Nephron (organoid): ENCODE measurements around the gene CNTNAP2.
A peak's percentile ranks its signal among the peaks of the same experiment; 100 is the strongest.

Experiments used
- H3K27ac Mint-ChIP-seq, 3 experiments: 2 replicates each; pipeline ENCODE4 v1.8.0; 2020; ENCODE audit warnings: mixed read lengths in 3 of 3, mild to moderate bottlenecking in 2 of 3, moderate library complexity in 1 of 3
- H3K27me3 Mint-ChIP-seq: 2 replicates; pipeline ENCODE4 v1.8.0; 2021; ENCODE audit warnings: low read depth, mild to moderate bottlenecking, moderate library complexity, mixed read lengths
- H3K36me3 Mint-ChIP-seq: 2 replicates; pipeline ENCODE4 v1.8.0; 2020; ENCODE audit warnings: low read depth, mixed read lengths
- H3K4me1 Mint-ChIP-seq: 2 replicates; pipeline ENCODE4 v1.8.0; 2020; ENCODE audit warnings: mixed read lengths
- H3K4me3 Mint-ChIP-seq, 3 experiments: 2 replicates each; pipeline ENCODE4 v1.8.0; 2020; ENCODE audit warnings: mild to moderate bottlenecking in 3 of 3, mixed read lengths in 3 of 3, moderate library complexity in 2 of 3
- H3K9me3 Mint-ChIP-seq: 2 replicates; pipeline ENCODE4 v1.8.0; 2020; ENCODE audit warnings: mixed read lengths
- TF ChIP-seq, protein P1 (sequence below), 3 experiments: fragments of 200-600 bp; sonication (generic); IDR thresholded peaks; one replicate each; pipeline ENCODE4 v1.5.0; 2021; ENCODE audit warnings: antibody characterized with exemption in 3 of 3; ENCODE audit not compliant: unreplicated experiment in 3 of 3

The CNTNAP2 gene

GRCh38 chr7:148115308-148115707 is 1998.7 kb downstream of the CNTNAP2 start:
- Mint-ChIP-seq H3K27me3 (peaks cover 5% of the 10 kb centered on the region), H3K9me3 (peaks cover 4% of the 10 kb centered on the region), H3K4me1 (peaks cover 16% of the 10 kb centered on the region), H3K4me3 (no peak overlapping the region), H3K36me3 (no peaks in the 10 kb centered on the region), H3K27ac (peak overlapping the region in 2 of 3 experiments; percentile 14 to 58)
- TF ChIP-seq, protein P1, sequence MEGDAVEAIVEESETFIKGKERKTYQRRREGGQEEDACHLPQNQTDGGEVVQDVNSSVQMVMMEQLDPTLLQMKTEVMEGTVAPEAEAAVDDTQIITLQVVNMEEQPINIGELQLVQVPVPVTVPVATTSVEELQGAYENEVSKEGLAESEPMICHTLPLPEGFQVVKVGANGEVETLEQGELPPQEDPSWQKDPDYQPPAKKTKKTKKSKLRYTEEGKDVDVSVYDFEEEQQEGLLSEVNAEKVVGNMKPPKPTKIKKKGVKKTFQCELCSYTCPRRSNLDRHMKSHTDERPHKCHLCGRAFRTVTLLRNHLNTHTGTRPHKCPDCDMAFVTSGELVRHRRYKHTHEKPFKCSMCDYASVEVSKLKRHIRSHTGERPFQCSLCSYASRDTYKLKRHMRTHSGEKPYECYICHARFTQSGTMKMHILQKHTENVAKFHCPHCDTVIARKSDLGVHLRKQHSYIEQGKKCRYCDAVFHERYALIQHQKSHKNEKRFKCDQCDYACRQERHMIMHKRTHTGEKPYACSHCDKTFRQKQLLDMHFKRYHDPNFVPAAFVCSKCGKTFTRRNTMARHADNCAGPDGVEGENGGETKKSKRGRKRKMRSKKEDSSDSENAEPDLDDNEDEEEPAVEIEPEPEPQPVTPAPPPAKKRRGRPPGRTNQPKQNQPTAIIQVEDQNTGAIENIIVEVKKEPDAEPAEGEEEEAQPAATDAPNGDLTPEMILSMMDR (IDR thresholded peaks at IDR 0.05; ENCODE audit: unreplicated experiment in 3 of 3) = no peak

DNA sequence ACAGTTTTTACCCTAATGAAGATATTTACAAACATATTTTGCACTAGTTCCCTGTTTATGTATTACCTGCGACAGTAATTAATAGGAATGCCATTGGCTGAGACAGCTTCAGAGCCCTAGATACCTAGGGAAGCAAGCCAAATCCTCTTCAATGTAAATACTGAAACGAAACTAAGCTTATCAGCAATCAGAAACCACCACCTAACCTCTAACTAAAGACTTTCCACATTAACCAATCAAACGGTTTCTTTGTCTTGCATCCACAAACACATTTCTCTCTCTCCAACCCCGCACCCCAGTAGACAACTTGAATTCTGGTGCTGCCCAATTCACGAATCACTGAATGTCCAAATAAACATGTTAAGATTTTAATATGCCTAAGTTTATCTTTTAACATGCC is 1999.6 kb downstream of the CNTNAP2 start:
- Mint-ChIP-seq H3K27me3 (peaks cover 5% of the 10 kb centered on the region), H3K4me3 (no peak overlapping the region), H3K36me3 (no peaks in the 10 kb centered on the region), H3K27ac (no peak overlapping the region), H3K9me3 (peaks cover 4% of the 10 kb centered on the region), H3K4me1 (peaks cover 16% of the 10 kb centered on the region)
- TF ChIP-seq, protein P1 (IDR thresholded peaks at IDR 0.05; ENCODE audit: unreplicated experiment in 3 of 3) = no peak

DNA sequence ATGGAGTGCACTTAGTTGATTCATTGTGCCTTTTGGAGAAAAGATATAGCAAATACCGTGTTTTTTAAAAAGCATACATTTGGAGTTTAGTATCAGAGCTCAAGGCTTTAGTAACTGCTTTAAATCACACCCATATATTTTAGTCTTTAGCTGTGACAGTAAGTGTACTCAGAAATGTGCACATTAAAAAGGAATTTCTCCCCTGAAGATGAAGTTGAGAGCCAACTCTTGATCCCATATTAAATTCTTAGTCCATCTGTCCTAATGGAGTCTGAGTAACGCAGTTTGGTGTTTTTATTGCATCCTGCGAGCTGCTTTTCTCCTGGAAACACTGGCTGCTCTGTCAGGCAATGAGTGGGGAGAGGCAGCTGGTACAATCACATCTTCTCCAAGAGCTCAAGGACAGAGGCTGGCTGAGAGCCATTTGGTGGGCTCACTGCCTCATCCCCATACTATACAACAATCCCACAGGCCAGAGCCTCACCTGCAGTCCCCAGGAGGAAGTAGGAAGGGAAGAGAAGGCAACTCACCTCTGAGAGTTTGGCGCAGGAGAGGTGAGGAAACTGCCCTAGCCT is 2000.3 kb downstream of the CNTNAP2 start:
- Mint-ChIP-seq H3K4me3 (no peak overlapping the region), H3K36me3 (no peaks in the 10 kb centered on the region), H3K27me3 (peaks cover 5% of the 10 kb centered on the region), H3K9me3 (peaks cover under 1% of the 10 kb centered on the region), H3K27ac (peak overlapping the region; percentile 14 to 30 (median 15)), H3K4me1 (peaks cover 16% of the 10 kb centered on the region)
- TF ChIP-seq, protein P1 (IDR thresholded peaks at IDR 0.05; ENCODE audit: unreplicated experiment in 3 of 3) = no peak

DNA sequence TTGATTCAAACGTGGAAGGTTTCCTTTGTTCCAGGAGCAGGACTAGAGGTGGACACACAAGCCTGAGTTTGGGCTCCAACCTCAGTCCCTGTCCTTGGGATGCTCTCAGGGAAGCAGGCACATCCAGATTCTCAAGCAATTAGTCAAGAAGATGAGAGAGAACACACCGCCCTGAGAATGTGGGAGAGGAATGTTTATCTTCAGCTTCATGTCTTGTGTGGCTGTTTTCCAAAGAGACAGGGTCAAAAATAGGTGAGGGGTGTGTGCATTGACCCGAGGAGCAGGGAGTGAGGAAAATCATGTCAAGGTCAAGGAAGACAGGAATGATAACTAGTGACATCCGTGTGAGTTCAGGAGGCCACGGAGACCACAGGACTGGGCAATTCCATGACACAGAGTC is 2001.8 kb downstream of the CNTNAP2 start:
- Mint-ChIP-seq H3K27ac (peak overlapping the region in 1 of 3 experiments; percentile 39), H3K4me1 (peaks cover 27% of the 10 kb centered on the region), H3K9me3 (no peaks in the 10 kb centered on the region), H3K36me3 (no peaks in the 10 kb centered on the region), H3K4me3 (no peak overlapping the region), H3K27me3 (peaks cover 5% of the 10 kb centered on the region)
- TF ChIP-seq, protein P1 (IDR thresholded peaks at IDR 0.05; ENCODE audit: unreplicated experiment in 3 of 3) = no peak

DNA sequence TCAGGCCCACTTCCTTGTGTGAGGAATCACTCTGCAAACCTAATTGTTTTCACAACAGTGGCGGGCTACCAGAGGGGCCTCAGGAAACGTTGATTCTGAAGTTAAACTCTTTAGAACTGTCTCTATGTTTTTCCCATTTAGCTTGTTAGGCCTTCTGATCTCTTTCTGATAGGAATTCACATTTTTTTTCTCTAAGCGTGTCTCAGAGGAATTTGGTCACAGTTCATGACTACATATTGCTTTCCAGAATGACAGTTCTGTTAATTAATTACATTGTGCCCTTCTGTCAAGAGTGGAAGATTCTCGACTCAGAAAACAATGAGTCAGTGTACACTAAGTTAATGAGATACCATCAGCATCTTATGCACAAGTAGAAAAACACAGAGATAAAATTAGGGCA is 2004.8 kb downstream of the CNTNAP2 start:
- Mint-ChIP-seq H3K9me3 (no peaks in the 10 kb centered on the region), H3K36me3 (no peaks in the 10 kb centered on the region), H3K27me3 (peaks cover 5% of the 10 kb centered on the region), H3K27ac (peak overlapping the region; percentile 11 to 89 (median 20)), H3K4me3 (no peak overlapping the region), H3K4me1 (peaks cover 20% of the 10 kb centered on the region)
- TF ChIP-seq, protein P1 (IDR thresholded peaks at IDR 0.05; ENCODE audit: unreplicated experiment in 3 of 3) = no peak

- peaks cover 5% of the 10 kb centered on the region for H3K27me3 Mint-ChIP-seq
- H3K36me3 Mint-ChIP-seq = no peaks in the 10 kb centered on the region
- H3K4me3 Mint-ChIP-seq = no peak overlapping the region
- H3K4me1 Mint-ChIP-seq = peaks cover 17% of the 10 kb centered on the region
- H3K9me3 Mint-ChIP-seq = no peaks in the 10 kb centered on the region
- H3K27ac Mint-ChIP-seq = peak overlapping the region in 2 of 3 experiments; percentile 1 to 20
- TF ChIP-seq, protein P1 (IDR thresholded peaks at IDR 0.05; ENCODE audit: unreplicated experiment in 3 of 3) = no peak
These were observed 2005.2 kb downstream of the CNTNAP2 start for GRCh38 chr7:148121847-148122246.
